GM21526 (cell line): Measurements from ENCODE around the gene ING5.
"Not testable (repeated sequence)": the region's sequence is repeated elsewhere in the genome, so short reads cannot be mapped to it uniquely, and the experiment has no call there.

Experiments
- ATAC-seq: cut with Tn5 transposase; IDR thresholded peaks from one replicate; pipeline ENCODE4 v1.9.1; 2021; ENCODE audit warnings: moderate library complexity; ENCODE audit not compliant: unreplicated experiment, low FRiP score

ING5 gene

GRCh38 chr2:241736111-241736510 is 34.3 kb downstream of the ING5 start:
- no peak for ATAC-seq

- no peak for ATAC-seq
Measured at GRCh38 chr2:241738040-241738686, 36.3 kb downstream of the ING5 start.

GRCh38 chr2:241739177-241739576 is 37.3 kb downstream of the ING5 start:
- no peak for ATAC-seq

GRCh38 chr2:241739651-241740050 is 37.8 kb downstream of the ING5 start:
- no peak for ATAC-seq

- ATAC-seq = no peak
Measured at GRCh38 chr2:241741016-241741415, 39.2 kb downstream of the ING5 start.

GRCh38 chr2:241742320-241742939 is 40.6 kb downstream of the ING5 start:
- ATAC-seq = no peak

- ATAC-seq = not testable (repeated sequence)
Measured at GRCh38 chr2:241743008-241743407, 41.2 kb downstream of the ING5 start.

- no peak for ATAC-seq
Measured at GRCh38 chr2:241743620-241744019, 41.8 kb downstream of the ING5 start.

- no peak for ATAC-seq
Measured at GRCh38 chr2:241744028-241744754, 42.4 kb downstream of the ING5 start.

- no peak for ATAC-seq
Measured at GRCh38 chr2:241745276-241745675, 43.4 kb downstream of the ING5 start.

GRCh38 chr2:241746084-241746483 is 44.2 kb downstream of the ING5 start:
- no peak for ATAC-seq

- ATAC-seq = no peak
Measured at GRCh38 chr2:241748468-241749256, 46.8 kb downstream of the ING5 start.

- no peak for ATAC-seq
Measured at GRCh38 chr2:241750076-241750840, 48.4 kb downstream of the ING5 start.

GRCh38 chr2:241751152-241751551 is 49.3 kb downstream of the ING5 start:
- ATAC-seq = no peak

- ATAC-seq = no peak
Measured at GRCh38 chr2:241751776-241752175, 49.9 kb downstream of the ING5 start.

GRCh38 chr2:241752253-241752652 is 50.4 kb downstream of the ING5 start:
- ATAC-seq = no peak

GRCh38 chr2:241752689-241753276 is 50.9 kb downstream of the ING5 start:
- no peak for ATAC-seq

- ATAC-seq = no peak
Measured at GRCh38 chr2:241753493-241753892, 51.7 kb downstream of the ING5 start.

GRCh38 chr2:241754042-241754441 is 52.2 kb downstream of the ING5 start:
- no peak for ATAC-seq

- ATAC-seq = no peak
Measured at GRCh38 chr2:241755166-241755565, 53.3 kb downstream of the ING5 start.
